GM19193 (cell line): ENCODE results near the gene NCMAP.

Experiments
- POLR2A ChIP-seq: IDR thresholded peaks from 4 replicates; pipeline ENCODE4 v1.6.1; 2011; ENCODE audit not compliant: insufficient read depth, insufficient read length; ENCODE audit errors: extremely low read depth

NCMAP gene

GRCh38 chr1:24632832-24633175 is 76.9 kb downstream of the NCMAP start:
- TF ChIP-seq POLR2A: no peak

DNA sequence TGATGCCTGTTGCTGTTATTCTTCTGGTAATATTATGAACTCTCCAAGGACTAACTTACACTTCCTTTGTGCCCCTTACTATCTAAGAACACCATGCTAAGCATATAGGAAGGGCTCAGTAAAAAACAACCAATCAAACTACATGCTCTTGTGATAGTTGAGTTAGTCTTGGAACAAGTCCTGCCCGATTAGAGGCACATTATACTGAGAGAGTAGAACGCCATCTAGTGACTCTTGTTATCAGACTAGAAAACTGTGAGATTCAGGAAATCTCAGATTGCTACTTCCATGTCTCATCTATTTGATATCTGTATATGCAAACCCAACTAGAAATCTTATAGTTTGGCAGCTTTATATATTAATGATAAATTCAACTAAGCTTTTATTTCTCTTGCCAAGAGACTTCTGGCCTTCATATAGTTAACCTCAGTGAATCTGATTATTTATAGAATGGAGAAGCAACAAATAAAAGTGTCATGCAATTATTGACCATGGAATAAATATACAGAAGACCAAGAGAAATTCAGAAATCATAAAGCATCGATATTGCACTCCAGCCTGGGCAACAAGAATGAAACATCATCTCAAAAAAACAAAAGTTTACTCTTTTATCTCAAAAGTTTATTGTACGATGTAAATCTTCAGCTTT is 79.4 kb downstream of the NCMAP start:
- no peak for TF ChIP-seq POLR2A

DNA sequence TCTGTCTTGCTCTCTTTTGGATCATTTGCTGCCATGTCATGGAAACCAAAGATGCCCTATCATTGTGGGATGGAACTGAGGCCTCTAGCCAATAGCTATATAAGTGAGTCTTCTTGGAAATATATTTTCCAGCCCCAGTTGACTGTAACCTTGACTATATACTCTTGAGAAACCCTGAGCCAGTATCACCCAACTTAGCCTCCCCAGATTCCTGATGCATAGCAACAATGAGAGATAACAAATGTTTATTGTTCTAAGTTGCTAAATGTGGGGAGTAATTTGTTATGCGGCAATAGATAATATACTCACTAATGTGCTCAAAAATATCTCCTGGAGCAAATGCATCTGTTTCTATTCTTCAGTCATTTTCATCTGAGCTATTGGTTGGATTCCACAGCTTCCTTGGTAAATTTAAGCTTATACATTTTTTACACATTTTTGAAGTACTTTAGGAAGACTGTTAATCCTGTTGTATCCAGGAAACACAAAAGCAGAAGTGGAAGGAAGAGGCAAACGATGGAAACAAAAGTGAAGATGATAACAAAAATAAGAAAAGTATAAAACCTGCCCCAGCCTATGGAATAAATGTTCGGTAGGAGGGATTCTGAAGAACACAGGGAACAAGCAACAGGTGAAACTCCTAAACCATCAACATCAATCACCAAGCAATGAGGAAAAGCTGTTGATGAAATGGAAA is 80.9 kb downstream of the NCMAP start:
- TF ChIP-seq POLR2A: no peak

DNA sequence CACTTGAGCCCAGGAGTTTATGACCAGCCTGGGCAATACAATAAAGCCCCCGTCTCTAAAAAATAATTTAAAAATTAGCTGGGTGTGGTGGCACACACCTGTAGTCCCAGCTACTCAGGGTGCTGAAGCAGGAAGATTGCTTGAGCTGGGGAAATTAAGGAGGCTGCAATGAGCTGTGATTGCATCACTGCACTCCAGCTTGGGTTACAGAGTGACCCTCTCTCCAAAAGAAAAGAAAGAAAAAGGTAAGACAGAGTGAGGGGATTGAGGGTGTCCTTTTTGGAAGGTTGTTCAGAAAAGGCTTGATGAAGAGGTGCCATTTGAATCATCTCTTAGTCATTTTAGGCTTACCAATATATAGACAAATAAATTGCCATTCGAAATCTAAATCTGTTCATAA is 83.2 kb downstream of the NCMAP start:
- TF ChIP-seq POLR2A: no peak

- TF ChIP-seq POLR2A: no peak
Measured at GRCh38 chr1:24639881-24640280, 84.0 kb downstream of the NCMAP start.

DNA sequence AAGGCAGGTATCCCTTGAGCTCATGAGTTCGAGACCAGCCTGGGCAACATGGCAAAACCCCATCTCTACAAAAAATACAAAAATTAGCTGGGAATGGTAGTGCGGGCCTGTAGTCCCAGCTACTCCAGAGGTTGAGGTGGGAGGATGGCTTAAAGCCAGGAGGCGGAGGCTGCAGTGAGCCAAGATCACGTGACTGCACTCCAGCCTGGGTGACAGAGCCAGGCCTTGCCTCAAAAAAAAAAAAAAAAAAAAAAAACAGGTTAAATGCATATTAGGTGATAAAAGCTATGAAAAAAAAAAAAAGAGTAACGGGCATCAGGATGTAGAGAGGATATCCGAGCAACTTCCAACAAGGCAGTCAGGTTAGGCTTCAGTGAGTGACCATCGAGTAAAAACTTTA is 84.4 kb downstream of the NCMAP start:
- no peak for TF ChIP-seq POLR2A

- TF ChIP-seq POLR2A: no peak
Measured at GRCh38 chr1:24641646-24642151, 85.8 kb downstream of the NCMAP start.

- peak; percentile 94 for TF ChIP-seq POLR2A
Measured at GRCh38 chr1:24642481-24643362, 86.8 kb downstream of the NCMAP start, which contains the start of gene SRRM1. Gene SRRM1 (plus strand): TSS chr1:24643302. CDS start chr1:24643327, 25 bp downstream.

DNA sequence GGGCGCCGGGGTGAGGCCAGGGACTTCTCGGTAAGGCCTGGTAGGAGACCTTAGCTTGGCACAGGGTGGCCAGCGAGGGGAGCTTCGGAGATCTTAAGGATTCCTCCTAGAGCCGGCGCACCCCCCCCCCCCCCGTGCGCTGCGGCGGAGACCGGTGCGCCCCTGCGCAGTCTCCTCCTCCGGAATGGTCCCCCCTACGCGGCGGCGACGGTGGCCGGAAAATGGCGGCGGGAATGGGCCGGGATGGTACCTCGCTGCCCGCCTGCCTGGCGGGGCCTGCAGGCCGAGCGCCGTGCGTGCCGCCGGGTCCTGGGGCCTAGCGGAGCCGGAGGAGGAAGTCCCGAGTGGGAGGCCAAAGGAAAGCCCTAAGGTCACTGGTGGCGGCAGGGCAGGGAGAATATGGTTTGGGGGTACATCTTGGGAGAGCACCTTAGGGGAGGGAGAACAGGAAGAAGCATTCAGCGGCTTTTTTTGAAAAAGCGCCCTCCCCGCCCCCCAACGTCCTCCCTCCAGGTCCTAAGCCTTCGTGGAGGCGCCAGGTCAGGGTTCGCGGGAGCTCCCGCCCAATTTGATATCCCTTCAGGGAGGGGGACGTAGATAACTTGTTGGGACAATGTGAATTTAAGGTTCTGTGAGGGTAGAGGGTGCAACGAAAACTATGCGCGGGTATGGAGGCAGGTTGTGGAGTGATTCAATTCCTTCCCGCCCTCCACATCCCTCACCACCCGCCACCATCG is 87.6 kb downstream of the NCMAP start:
- TF ChIP-seq POLR2A: no peak

DNA sequence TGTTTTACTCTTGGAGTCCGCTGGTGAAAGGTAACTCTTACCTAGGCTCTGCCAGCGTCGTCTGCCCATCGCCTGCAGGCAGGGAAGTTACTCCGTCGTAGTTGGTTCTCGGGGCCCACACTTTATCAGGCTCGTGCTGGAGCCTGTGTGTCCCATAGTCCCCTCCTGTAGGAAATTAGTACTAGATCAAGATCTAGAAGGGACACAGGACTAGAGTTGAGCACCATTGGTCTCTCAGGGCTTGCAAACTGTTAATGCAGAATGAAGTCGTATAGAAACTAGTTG is 88.2 kb downstream of the NCMAP start:
- TF ChIP-seq POLR2A: no peak

DNA sequence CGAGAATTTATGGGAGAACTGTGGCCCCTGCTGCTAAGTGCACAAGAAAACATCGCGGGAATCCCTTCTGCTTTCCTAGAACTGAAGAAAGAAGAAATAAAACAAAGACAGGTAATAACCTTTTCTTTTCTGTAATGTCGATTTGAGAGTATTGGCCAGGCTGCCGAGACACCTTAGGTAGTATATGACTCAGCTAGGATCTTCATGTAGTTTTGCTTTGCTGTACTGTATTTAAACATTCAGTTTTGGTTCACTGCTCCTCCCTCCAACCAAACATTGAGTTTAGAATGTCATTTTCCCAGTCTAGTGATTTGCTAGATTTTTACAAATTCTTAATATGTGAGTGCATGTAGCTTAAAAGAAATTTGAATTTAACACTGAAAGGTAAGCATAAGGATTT is 93.0 kb downstream of the NCMAP start:
- no peak for TF ChIP-seq POLR2A

DNA sequence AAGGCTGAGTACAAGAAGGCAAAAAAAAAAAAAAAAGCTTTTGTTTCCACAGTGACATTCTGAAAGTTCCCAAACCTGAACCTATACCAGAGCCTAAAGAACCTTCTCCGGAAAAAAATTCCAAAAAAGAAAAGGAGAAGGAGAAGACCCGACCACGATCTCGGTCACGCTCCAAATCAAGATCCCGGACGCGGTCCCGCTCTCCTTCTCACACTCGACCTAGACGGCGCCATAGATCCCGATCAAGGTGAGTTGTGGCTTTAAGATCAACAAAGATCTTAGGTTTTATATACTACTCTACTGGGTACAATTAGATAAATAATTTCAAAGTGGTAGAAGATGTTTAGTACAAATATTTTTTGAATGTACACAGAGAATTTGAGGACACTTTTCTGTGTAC is 96.5 kb downstream of the NCMAP start:
- TF ChIP-seq POLR2A: no peak

DNA sequence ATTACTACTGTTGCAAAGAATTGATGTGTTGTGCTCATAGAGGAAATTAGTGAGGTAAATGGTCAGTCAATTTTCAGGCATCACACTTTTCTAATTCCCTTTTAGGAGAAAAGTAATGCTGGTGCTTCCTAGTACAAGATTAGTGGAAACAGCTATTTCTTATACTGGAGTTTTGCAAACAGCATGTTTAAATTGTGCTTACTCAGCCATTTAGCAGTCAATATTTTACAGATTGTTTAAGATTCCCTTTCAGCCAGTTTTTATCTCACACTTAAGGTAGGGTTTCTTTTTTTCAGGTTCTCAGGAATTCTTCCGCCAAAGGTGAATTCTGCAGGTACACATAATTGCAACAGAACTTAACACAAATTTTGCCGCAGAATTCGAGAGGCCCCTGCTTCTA is 98.1 kb downstream of the NCMAP start:
- TF ChIP-seq POLR2A: no peak

DNA sequence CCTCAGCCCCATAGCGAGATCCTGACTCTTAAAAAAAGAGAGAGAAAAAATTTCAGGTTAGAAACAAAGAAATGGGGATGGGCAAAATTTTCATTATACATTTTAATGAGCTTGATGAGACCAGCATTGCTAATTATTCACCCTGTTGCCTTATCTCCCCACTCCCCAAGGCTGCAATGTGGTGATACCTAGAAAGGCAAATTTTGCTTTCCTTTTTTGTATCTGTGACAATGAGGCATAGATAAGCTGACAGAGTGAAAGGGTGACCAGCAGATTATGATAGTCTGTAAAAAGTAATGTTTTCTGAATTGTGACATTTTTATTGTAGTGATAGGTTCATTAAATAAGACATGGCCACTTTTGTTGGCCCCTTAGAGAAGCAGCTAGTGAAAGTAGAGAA is 100.2 kb downstream of the NCMAP start:
- TF ChIP-seq POLR2A: no peak

- no peak for TF ChIP-seq POLR2A
Measured at GRCh38 chr1:24657781-24658180, 101.9 kb downstream of the NCMAP start.
